K562 (cell line): ENCODE measurements around the gene ZNF138. TPM values are rescaled to one million over a fixed set of nuclear protein-coding genes. Genes with fewer than 3 reads are reported as not detected.
A peak's percentile ranks its signal among the peaks of the same experiment; 100 is the strongest.

ENCODE experiments used
- ATAC-seq: fragments of 200-7000 bp; cut with Tn5 transposase; 3 replicates; pipeline ENCODE4 v1.9.1; 2020; ENCODE audit warnings: moderate library complexity
- BruUV-seq: library from RNA; stranded (reverse); fragments of 400-500 nt; replicated peaks from 2 replicates; lab custom pipeline; 2021; lab: Mats Ljungman, UMichigan
- CTCF ChIA-PET: fragments of 300-600 bp; formaldehyde crosslinking; extraction: SDS; loops from one replicate; lab custom pipeline; 2021; ENCODE audit warnings: low intra/inter-chr PET ratio; lab: Yijun Ruan, JAX
- POLR2A ChIA-PET: fragments of 300-600, 350-650 bp; sonication (Branson Sonifier 250); formaldehyde crosslinking; extraction: SDS; loops from one replicate; lab custom pipeline; 2021; ENCODE audit warnings: antibody characterized with exemption, inconsistent platforms; lab: Yijun Ruan, JAX
- DNase-seq, 4 experiments: peaks; one replicate each; pipeline versions ENCODE4 v3.0.0 to v3.0.0-alpha.2; 2011 to 2018; ENCODE audit warnings: low spot score in 3 of 4, mixed read lengths in 3 of 4; ENCODE audit errors: extremely low read depth in 1 of 4
- FAIRE-seq: peaks from 2 replicates; lab custom pipeline; 2011; peaks lifted over from hg19 to GRCh38; lab: Jason Lieb, UNC
- H2AFZ ChIP-seq: 2 replicates; pipeline ENCODE4 v1.6.0; 2011; ENCODE audit warnings: low read depth, low read length, control low read depth, inconsistent platforms
- H3K27ac ChIP-seq: fragments of 200-600 bp; 3 replicates; pipeline ENCODE4 v1.8.0; 2011; ENCODE audit warnings: low read depth, mild to moderate bottlenecking, control low read depth, inconsistent platforms, low read length, moderate library complexity, mixed read lengths; ENCODE audit errors: extremely low read depth
- H3K27me3 ChIP-seq, 2 experiments: fragments of 300-600 bp in 1 of 2; 2 replicates in 1 of 2; 3 replicates in 1 of 2; pipeline versions ENCODE4 v1.6.0 to v1.8.0; 2011; ENCODE audit warnings: inconsistent platforms in 2 of 2, low read length in 2 of 2, mild to moderate bottlenecking in 1 of 2, mixed read lengths in 1 of 2, moderate library complexity in 1 of 2; ENCODE audit not compliant: control insufficient read depth in 2 of 2, insufficient read depth in 2 of 2
- H3K36me3 ChIP-seq: fragments of 300-600 bp; 3 replicates; pipeline ENCODE4 v1.8.0; 2011; ENCODE audit warnings: mild to moderate bottlenecking, low read length, inconsistent platforms; ENCODE audit not compliant: control insufficient read depth, insufficient read depth
- H3K4me1 ChIP-seq, 2 experiments: fragments of 200-600 bp in 1 of 2; replicated peaks in 1 of 2; 2 replicates in 1 of 2; 3 replicates in 1 of 2; pipeline versions ENCODE4 v1.5.1 to v1.8.0; 2011; ENCODE audit warnings: inconsistent platforms in 2 of 2, low read length in 2 of 2, mild to moderate bottlenecking in 1 of 2, mixed read lengths in 1 of 2, moderate library complexity in 1 of 2; ENCODE audit not compliant: control insufficient read depth in 2 of 2, insufficient read depth in 2 of 2
- H3K4me2 ChIP-seq: 2 replicates; pipeline ENCODE4 v1.6.1; 2011; ENCODE audit warnings: low read length, control low read depth, inconsistent platforms, mixed read lengths; ENCODE audit not compliant: insufficient read depth
- H3K4me3 ChIP-seq: fragments of 200-600 bp; sonication (generic), shearing (Covaris generic); 2 replicates; pipeline ENCODE4 v1.5.1; 2016; ENCODE audit warnings: control low read depth, inconsistent platforms
- H3K79me2 ChIP-seq: fragments of 200-600 bp; 3 replicates; pipeline ENCODE4 v1.8.0; 2011; ENCODE audit warnings: low read length, inconsistent platforms; ENCODE audit not compliant: control insufficient read depth, insufficient read depth
- H3K9ac ChIP-seq, 2 experiments: 2 replicates each; pipeline versions ENCODE4 v1.6.0 to v1.6.1; 2011; ENCODE audit warnings: low read depth in 2 of 2, low read length in 2 of 2, control low read depth in 1 of 2, inconsistent platforms in 1 of 2, mild to moderate bottlenecking in 1 of 2, mixed read lengths in 1 of 2; ENCODE audit not compliant: insufficient read depth in 1 of 2
- H3K9me1 ChIP-seq: one replicate; pipeline ENCODE4 v1.6.0; 2011; ENCODE audit warnings: inconsistent platforms, mild to moderate bottlenecking, low read length, moderate library complexity; ENCODE audit not compliant: control insufficient read depth, insufficient read depth
- H3K9me3 ChIP-seq: replicated peaks from 2 replicates; pipeline ENCODE4 v1.5.1; 2011; ENCODE audit warnings: low read depth, low read length, inconsistent platforms; ENCODE audit not compliant: control insufficient read depth, insufficient read depth
- H4K20me1 ChIP-seq: replicated peaks from 2 replicates; pipeline ENCODE4 v1.6.1; 2011; ENCODE audit warnings: low read length, inconsistent platforms, mixed read lengths; ENCODE audit not compliant: control insufficient read depth, insufficient read depth
- CBX1 ChIP-seq: sonication (generic); IDR thresholded peaks from 2 replicates; pipeline ENCODE4 v1.6.1; 2016; ENCODE audit warnings: antibody characterized with exemption, low read depth, mild to moderate bottlenecking
- CBX5 ChIP-seq: IDR thresholded peaks from 2 replicates; pipeline ENCODE4 v1.6.1; 2014; ENCODE audit warnings: low read depth, borderline replicate concordance
- DLX4 ChIP-seq: fragments of 250-450 bp; sonication (Bioruptor Pico); IDR thresholded peaks from 2 replicates; pipeline ENCODE4 v1.6.1; 2021; ENCODE audit warnings: mild to moderate bottlenecking
- FOXK1 ChIP-seq: sonication (generic); formaldehyde crosslinking; IDR thresholded peaks from 2 replicates; pipeline ENCODE4 v1.8.0; 2022; ENCODE audit warnings: missing genetic modification reagents, mild to moderate bottlenecking, borderline replicate concordance
- GATAD2B ChIP-seq: fragments of 450-650 bp; IDR thresholded peaks from 2 replicates; pipeline ENCODE4 v1.6.1; 2017; ENCODE audit warnings: mild to moderate bottlenecking, borderline replicate concordance
- KLF10 ChIP-seq: fragments of 250-450 bp; sonication (Bioruptor Pico); IDR thresholded peaks from 2 replicates; pipeline ENCODE4 v1.6.1; 2021; ENCODE audit warnings: matching md5 sums
- MEIS2 ChIP-seq: fragments of 450-650 bp; IDR thresholded peaks from 2 replicates; pipeline ENCODE4 v1.6.1; 2014; ENCODE audit warnings: mild to moderate bottlenecking; ENCODE audit not compliant: partially characterized antibody
- NR1H2 ChIP-seq: sonication (generic); formaldehyde crosslinking; IDR thresholded peaks from 2 replicates; pipeline ENCODE4 v1.4.0; 2020; ENCODE audit warnings: mild to moderate bottlenecking, missing genetic modification reagents
- RAD21 ChIP-seq, 2 experiments: fragments of 250-450 bp in 1 of 2; fragments of 450-650 bp in 1 of 2; sonication (Bioruptor Pico) in 1 of 2; formaldehyde crosslinking in 1 of 2; IDR thresholded peaks in 1 of 2; conservative IDR thresholded peaks in 1 of 2; 2 replicates each; pipeline versions ENCODE4 v1.4.0 to v1.8.0; 2020 to 2022; ENCODE audit warnings: mild to moderate bottlenecking in 2 of 2, moderate library complexity in 1 of 2
- TAF15 ChIP-seq: fragments of 200-400 bp; formaldehyde crosslinking; IDR thresholded peaks from 2 replicates; pipeline ENCODE4 v1.6.1; 2017; ENCODE audit warnings: mild to moderate bottlenecking, low read depth, low read length, moderate library complexity
- ZNF263 ChIP-seq: sonication (generic); formaldehyde crosslinking; IDR thresholded peaks from 2 replicates; pipeline ENCODE4 v1.8.0; 2022; ENCODE audit warnings: mild to moderate bottlenecking, missing genetic modification reagents, borderline replicate concordance
- ZNF316 ChIP-seq: fragments of 450-650 bp; IDR thresholded peaks from 2 replicates; pipeline ENCODE4 v1.6.1; 2016
- ZNF695 ChIP-seq: fragments of 450-650 bp; formaldehyde crosslinking; IDR thresholded peaks from 2 replicates; pipeline ENCODE4 v1.4.0; 2020; ENCODE audit warnings: mild to moderate bottlenecking, moderate library complexity
- ZNF77 ChIP-seq: fragments of 250-450 bp; sonication (Bioruptor Pico); IDR thresholded peaks from 2 replicates; pipeline ENCODE4 v1.5.0; 2020
- WGBS: fragments of 100-300 bp; shearing (Covaris generic); methylation state at CpG from one replicate; pipeline ENCODE4 v1.1.6; 2016; ENCODE audit warnings: low coverage, mixed read lengths; ENCODE audit not compliant: insufficient coverage; ENCODE audit errors: missing lambda C conversion rate; 5-methylcytosine and 5-hydroxymethylcytosine counted together
- in situ Hi-C: fragments of 300-500 bp; cut with MboI; formaldehyde crosslinking; loops from 4 replicates; pipeline ENCODE4 v1.15.0; 2018; ENCODE audit warnings: inconsistent platforms, mixed read lengths
- intact Hi-C: fragments of 100-400 bp; cut with micrococcal nuclease; formaldehyde crosslinking; loops from 2 replicates; pipeline ENCODE4 v1.14.2; 2022
- polyA plus RNA-seq, 8 experiments: library from polyadenylated mRNA; depleted of rRNA in 4 of 8; stranded (reverse) in 5 of 8; unstranded in 3 of 8; fragments of >200 nt; fragmentation: Nextera tagmentation in 2 of 8; fragmentation: Illumina TruSeq in 1 of 8; extraction: Ambion mirVana in 2 of 8; extraction: Trizol in 1 of 8; gene quantifications; 2 replicates each; pipeline versions ENCODE4 v1.2.1 to v1.2.3, GENCODE V29; 2011 to 2014; ENCODE audit warnings: inconsistent platforms in 1 of 8, missing spikeins in 1 of 8
- total RNA-seq, 7 experiments: library from RNA; depleted of rRNA in 6 of 7; stranded (reverse); fragments of >200 nt in 6 of 7; fragmentation: Illumina TruSeq in 2 of 7; extraction: Trizol in 2 of 7; gene quantifications; 2 replicates each; pipeline versions ENCODE4 v1.2.1 to v1.2.3, GENCODE V29; 2011 to 2021; ENCODE audit warnings: low replicate concordance in 1 of 7

ZNF138 gene
- total and polyA plus RNA-seq, 9 of the 15 experiments (the other 6 are each of a cell fraction or from before 2014, with no cell fraction given): 14.6 to 34.9 (median 22.6) TPM

GRCh38 chr7:64758151-64758550 lies 36.1 kb upstream of the ZNF138 start:
- DNase-seq (no peak), ATAC-seq (no peak), FAIRE-seq (no peak)
- POLR2A ChIA-PET: interaction anchor here (0.6 kb wide), 1 partner anchor 28 kb away, joined by 3 read pairs; no protein-coding TSS in a partner anchor
- H3K9ac ChIP-seq: no peak overlapping the region
- TF ChIP-seq RAD21 (CRISPR knock-in tag; conservative IDR thresholded peaks at IDR 0.05 in 1 of 2, IDR thresholded peaks at IDR 0.05 in 1 of 2) (no peak), MEIS2 (peak; percentile 41)
- no peak overlapping the region for H3K4me3 ChIP-seq
- no peaks in the 10 kb centered on the region for H3K79me2 ChIP-seq
- intact Hi-C loops (loop anchor here (10.0 kb wide), 1 partner anchor 83 kb away; no protein-coding TSS in a partner anchor), in situ Hi-C loops (no loop called here)
- CTCF ChIA-PET: no interaction called here
- no peaks in the 10 kb centered on the region for H3K4me1 ChIP-seq
- WGBS: 8% methylated on average over 3 of the region's 3 CpGs
- H3K27ac ChIP-seq: no peak overlapping the region
- no peak overlapping the region for H2AFZ ChIP-seq
- H4K20me1 ChIP-seq: no peaks in the 10 kb centered on the region
- no peaks in the 10 kb centered on the region for H3K27me3 ChIP-seq
- H3K4me2 ChIP-seq: no peak overlapping the region
- H3K9me1 ChIP-seq: no peaks in the 10 kb centered on the region
- no TSS peak for BruUV-seq
- H3K9me3 ChIP-seq: no peaks in the 10 kb centered on the region
- no peaks in the 10 kb centered on the region for H3K36me3 ChIP-seq

GRCh38 chr7:64768824-64769223 lies 25.4 kb upstream of the ZNF138 start:
- ChIA-PET POLR2A (no interaction called here), CTCF (no interaction called here)
- Histone ChIP-seq H3K27me3 (no peaks in the 10 kb centered on the region), H4K20me1 (no peaks in the 10 kb centered on the region), H3K36me3 (no peaks in the 10 kb centered on the region), H2AFZ (no peak overlapping the region), H3K4me2 (no peak overlapping the region), H3K27ac (no peak overlapping the region), H3K4me3 (no peak overlapping the region), H3K79me2 (no peaks in the 10 kb centered on the region), H3K9ac (no peak overlapping the region), H3K9me1 (no peaks in the 10 kb centered on the region), H3K9me3 (no peaks in the 10 kb centered on the region)
- ATAC-seq (no peak), DNase-seq (no peak), FAIRE-seq (no peak)
- intact Hi-C loops (no loop called here), in situ Hi-C loops (no loop called here)
- no TSS peak for BruUV-seq
- TF ChIP-seq FOXK1 (CRISPR knock-in tag) (no peak), DLX4 (CRISPR knock-in tag) (no peak), GATAD2B (no peak), ZNF695 (CRISPR knock-in tag) (no peak), TAF15 (no peak), ZNF77 (no peak), ZNF316 (no peak), CBX5 (no peak), CBX1 (no peak), ZNF263 (CRISPR knock-in tag) (no peak), NR1H2 (CRISPR knock-in tag) (no peak), KLF10 (CRISPR knock-in tag) (no peak)
- TF ChIP-seq, all 486 proteins: peak for 0
- no peaks in the 10 kb centered on the region for H3K4me1 ChIP-seq
